GM19023 (cell line): ENCODE results near the gene CHPF.
A peak's percentile ranks its signal among the peaks of the same experiment; 100 is the strongest.

ENCODE experiments used
- ATAC-seq: cut with Tn5 transposase; IDR thresholded peaks from one replicate; pipeline ENCODE4 v1.9.1; 2021; ENCODE audit warnings: mild to moderate bottlenecking, moderate library complexity; ENCODE audit not compliant: unreplicated experiment

The CHPF gene

GRCh38 chr2:219533930-219534661, 9.5 kb downstream of the CHPF start:
- no peak for ATAC-seq

DNA sequence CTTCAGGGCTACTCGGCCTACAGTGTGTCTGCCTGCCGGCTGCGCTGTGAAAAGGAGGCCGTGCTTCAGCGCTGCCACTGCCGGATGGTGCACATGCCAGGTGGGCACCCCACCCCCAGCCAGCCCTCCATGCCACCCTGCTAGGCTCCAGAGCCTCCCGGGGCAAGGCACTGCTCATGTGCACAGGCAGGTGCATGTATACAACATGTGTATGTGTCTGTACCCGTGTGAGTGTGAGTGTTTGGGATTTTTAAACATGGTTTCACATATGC, 11.3 kb downstream of the CHPF start:
- ATAC-seq = no peak

DNA sequence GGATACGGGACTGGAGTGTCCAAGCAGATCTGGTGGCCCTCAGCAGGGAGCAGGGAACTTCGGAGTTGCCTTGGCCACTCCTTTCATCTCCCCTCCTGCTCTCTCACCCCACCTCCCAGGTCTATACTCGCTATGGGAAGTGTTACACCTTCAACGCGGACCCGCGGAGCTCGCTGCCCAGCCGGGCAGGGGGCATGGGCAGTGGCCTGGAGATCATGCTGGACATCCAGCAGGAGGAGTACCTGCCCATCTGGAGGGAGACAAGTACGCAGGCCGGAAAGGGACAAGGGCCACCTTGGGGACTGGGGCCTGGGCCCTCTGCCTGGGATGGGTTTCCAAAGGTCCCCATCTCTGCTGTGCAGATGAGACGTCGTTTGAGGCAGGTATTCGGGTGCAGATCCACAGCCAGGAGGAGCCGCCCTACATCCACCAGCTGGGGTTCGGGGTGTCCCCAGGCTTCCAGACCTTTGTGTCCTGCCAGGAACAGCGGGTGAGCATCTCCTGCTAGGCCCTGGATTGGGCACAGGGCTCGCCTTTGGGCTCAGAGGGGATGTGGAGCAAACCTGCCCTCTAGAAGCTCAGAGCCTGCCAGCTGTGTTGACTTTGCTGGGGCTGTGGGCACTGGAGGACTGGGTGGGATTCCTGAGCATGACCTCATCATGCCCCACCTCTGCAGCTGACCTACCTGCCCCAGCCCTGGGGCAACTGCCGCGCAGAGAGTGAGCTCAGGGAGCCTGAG, 11.8 kb downstream of the CHPF start:
- ATAC-seq = no peak

DNA sequence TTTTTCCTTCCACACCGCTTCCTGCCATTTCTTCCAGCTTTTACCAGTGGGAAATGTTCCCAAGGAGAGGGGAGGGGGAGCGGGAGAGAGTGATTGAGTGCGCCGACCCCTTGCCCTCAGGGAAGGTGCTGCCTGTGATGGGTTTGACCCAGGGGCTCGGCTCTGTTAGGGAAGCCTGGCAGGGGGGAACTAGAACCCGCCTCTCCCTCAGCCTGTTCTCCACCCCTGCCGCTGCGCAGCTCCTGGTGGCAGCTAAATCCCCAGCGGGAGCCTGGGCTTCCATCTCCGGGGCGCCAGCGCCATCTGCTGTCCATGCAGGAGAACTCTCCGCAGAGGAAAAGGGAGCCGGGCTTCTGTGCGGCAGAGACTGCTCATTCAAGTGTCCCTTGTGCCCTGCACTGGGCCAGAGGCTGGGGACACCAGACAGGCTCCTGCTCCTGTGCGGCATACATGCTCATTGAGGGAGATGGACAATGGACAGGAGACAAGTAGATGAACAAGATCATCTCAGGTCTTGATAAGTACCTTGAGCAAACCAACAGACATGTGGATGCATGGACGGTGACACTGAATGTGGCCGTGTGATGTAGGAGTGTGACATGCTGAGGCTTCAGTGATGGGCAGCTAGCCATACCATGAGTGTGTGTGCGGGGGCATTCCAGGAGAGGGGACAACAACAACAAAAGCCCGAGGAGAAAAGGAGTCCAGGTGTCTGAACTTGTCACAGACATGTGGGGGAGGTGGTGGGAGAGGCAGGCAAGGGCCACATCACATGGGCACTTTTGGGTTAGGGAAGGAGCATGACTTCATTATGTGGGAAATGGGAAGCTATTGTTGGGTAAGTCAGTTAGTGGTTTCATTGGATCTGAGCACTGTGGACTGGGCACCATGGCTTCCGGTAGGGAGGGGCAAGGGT, 13.3 kb downstream of the CHPF start:
- ATAC-seq = peak; percentile 76

DNA sequence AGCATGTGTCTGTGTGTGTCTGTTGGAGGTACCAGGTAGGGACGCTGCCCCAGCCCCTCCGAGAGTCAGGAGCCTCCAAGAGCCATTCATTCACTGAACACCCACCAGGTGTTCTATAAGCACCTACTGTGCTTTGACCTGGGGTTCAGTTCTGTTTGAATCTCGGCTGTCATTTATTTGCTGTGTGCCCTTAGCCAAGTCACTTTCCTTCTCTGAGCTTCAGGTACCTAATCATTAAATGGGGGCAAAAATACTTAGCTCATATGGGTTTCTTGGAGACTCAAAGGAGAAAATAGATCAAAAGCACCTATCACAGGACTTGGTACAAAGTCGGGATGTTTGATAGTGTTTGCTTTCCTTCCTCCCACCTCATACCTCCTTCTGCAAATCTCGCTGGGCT, 16.1 kb downstream of the CHPF start:
- no peak for ATAC-seq

DNA sequence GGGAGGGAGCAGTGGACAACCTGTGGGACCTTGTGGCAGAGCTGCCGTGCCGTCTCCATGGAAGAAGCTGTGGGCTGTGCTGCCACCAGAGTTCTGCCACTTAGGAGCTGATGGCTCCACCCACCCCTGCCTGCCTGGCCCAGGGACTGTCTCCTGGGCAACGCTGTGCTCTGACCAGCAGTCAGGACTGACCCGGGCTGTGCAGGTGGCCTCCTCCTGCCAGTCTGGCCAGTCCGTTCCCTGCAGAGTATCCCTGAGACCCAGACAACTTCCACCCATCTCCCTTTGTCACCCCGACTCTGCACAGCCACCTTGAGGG, 16.6 kb downstream of the CHPF start:
- ATAC-seq = no peak

DNA sequence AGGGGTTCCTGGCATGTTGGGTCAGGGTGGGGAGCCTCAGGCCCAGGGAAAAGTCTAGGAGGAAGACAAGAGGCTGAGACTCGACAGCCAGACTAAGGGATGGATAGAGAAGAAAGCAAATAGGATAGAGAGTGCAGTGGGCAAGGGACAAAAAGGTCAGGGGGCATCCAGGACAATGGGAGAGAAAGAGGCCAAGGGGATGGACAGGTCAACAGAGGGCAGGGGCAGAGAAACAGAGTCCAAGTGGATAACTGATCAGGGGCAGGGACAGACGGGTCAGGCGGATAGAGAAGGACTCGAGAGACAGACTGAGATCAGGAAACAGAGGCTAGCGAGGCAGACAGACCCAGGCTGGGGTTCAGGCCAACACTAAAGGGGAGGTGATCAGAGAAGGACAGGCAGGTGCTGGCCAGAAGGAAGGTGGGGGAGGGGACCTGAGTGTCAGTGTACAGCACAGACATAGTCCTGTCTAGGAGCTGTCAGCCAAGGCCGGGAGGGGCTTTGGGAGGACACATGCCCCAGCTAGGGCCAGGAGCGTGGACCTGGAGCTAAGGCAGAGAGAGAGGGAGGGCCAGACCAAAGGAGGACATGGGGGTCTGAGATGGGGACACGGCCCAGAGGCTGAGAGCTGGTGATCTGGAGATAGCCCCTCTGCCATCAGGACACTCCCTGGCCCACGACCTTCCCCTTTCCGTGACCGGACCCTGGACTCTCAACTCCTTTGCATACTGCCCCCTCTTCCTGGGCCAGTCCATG, 17.1 kb downstream of the CHPF start:
- no peak for ATAC-seq

- ATAC-seq = no peak
These were observed 17.9 kb downstream of the CHPF start for GRCh38 chr2:219525533-219526232.

- no peak for ATAC-seq
These were observed 18.8 kb downstream of the CHPF start for GRCh38 chr2:219524817-219525216.

DNA sequence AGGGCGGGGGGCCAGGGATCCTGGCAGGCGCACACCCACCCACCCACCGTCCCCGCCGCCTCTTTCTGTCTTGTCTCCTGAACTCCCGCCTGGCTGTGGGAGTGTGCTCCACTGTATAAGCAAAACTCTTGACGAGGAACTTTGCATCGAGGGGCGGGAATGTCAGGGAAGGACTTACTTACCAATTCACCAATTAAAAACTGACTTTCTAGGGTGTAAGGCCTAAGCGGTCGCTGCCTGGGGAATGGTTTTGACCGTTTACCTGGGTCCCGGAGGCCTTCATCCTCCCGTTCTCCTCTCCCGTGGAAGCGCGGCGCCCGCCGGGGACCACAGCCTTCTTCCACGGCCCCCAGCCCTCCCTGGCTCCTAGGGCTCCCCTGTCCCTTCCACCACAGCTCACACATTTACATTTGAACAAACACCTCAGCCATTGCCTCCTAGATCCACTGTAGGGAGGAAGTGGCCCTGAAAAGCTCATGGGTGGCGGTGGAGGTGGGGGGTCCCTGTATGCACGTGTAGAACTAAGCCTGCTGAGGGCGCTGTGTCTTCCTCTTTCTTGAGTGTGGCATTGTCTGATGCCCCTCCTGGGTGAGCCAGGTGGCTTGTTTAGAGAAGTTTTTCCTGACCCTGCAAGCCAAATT, 20.5 kb downstream of the CHPF start:
- ATAC-seq = no peak

DNA sequence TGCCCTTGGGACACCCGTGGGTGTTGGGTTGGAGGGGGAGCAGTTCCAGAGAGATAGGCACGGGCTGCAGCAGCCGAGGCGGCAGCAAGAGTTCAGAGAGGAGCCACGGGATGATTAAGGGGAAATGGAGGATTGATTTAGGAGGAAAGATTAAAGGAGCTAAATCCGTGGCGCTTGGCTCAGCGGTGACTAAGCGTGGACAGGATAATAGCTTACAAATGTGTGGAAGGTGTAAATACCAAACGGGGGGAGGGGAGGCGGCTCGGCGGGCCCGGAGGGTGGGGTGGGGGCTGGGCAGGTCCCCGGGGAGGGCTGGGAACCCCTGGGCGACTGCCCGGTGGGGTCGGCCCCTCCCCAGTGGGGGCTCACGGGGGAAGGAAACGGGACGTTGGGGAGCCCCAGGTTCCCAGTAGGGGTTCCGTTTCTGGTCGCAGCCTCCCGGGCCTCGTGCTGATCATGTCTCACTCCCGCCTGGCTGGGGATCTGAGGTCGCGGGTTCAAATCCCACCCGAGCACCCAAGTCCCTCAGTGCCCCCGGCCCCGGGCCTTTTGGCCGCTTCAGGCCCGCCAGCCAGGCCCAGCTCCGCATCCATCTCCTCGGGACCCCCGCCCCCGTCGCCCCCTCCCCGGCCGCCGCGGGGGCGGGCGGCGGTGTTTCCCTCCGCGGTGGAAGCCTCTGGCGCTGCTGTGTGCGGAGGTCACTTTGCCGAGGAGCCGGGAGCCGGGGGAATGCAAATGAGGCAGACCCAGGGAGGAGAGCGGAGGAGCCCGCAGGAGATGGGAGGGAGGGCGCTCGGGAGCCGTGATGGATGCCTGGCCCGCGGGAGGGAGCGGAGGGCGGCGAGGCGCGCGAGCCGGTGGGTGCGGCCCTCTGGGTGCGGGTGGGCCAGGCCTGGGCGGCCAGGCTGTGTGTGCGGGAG, 21.2 kb downstream of the CHPF start:
- ATAC-seq = no peak

DNA sequence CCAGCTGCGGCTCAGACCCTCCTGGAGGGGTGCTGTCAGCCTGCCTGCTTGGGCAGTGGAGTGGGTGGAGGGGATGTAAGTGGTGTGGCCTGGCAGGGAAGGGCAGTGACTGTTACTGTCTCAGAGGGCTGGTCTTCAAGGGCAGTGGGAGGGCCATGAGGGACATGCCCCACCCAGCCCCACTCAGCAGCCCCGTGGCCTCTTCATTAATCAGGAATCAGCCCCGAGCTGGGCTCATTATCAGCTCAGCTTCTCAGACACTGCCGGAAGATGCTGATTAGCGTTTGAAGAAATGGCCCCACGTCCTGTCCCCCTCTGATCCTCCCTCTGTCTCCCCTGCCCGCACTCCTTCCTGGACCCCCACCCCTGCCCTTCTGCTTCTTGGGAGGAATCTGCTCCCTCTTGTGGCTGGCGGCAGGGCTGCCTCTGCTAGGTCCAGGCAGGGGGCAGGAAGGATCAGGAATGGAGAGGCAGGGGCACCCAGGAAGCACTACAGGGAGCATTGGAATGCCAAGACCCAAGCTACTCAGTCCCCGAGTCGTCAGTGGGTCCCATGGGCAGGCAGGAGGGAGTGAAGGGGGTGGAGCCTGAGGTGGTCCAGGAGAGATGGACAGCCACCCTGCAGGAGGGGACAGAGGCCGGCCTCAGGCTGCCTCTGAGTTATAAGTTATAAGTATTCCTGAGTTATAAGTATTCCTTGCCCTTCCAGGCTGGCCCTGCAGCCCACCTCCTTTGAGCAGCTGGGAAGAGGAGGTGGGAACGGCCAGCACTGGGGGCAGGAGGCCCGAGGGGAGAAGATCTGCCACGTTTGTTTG, 22.3 kb downstream of the CHPF start:
- ATAC-seq = no peak

GRCh38 chr2:219520079-219520478, 23.5 kb downstream of the CHPF start:
- no peak for ATAC-seq

- ATAC-seq = no peak
These were observed 24.1 kb downstream of the CHPF start for GRCh38 chr2:219519526-219519916.

- ATAC-seq = no peak
These were observed 25.4 kb downstream of the CHPF start for GRCh38 chr2:219517954-219518778.

- ATAC-seq = no peak
These were observed 26.7 kb downstream of the CHPF start for GRCh38 chr2:219516888-219517287.

DNA sequence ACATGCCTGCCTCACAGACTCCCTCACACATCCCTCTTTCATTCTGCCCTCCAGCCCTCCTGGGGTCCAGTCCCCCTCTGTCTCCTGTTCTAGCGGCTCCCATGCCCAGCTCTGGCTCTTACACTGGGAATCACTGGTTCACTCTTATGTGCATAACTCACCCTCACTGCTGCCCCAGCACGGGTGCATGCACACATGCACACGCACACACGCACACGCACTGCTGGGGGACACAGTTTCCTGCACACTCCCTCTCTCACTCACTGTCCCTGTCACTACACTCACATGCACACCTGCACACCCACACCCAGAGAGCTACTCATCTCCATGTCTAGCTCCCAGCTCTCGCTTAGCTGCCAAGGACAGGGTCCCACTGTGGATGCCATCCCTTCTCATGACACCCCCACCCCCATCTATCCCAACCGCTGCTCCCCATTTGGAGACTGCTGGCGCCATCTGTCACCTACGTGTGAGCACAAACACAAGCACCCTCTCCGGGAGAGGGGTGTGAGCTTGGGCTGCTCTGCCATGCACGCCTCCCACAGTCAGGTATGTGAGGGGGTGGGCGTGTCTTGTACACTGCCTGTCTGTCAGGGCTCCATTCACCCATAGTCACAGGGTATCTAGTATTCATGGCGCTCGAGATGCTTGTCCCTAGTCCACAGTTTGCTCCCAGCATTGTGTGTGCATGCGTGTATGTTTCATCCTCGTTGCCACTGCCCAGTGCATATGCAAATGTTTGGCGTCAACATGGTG, 27.6 kb downstream of the CHPF start:
- no peak for ATAC-seq
